GM18861 (cell line): Measurements from ENCODE around the gene ELAVL4.

Source experiments
- ATAC-seq: cut with Tn5 transposase; IDR thresholded peaks from one replicate; pipeline ENCODE4 v1.9.1; 2021; ENCODE audit not compliant: unreplicated experiment

The ELAVL4 gene

GRCh38 chr1:50246869-50247268, 138.1 kb downstream of the ELAVL4 start:
- no peak for ATAC-seq

GRCh38 chr1:50251702-50252101, 143.0 kb downstream of the ELAVL4 start:
- peak; percentile 75 for ATAC-seq

GRCh38 chr1:50252196-50252595, 143.5 kb downstream of the ELAVL4 start:
- ATAC-seq, result no peak
